SK-N-SH (cell line): ENCODE data around the gene CYP4F22. TPM values are rescaled to one million over a fixed set of nuclear protein-coding genes. Genes with fewer than 3 reads are reported as not detected.

Experiments used
- CTCF ChIA-PET: fragments of 300-600, 350-600 bp; formaldehyde crosslinking; extraction: SDS; loops from one replicate; lab custom pipeline; 2021; lab: Yijun Ruan, JAX
- POLR2A ChIA-PET: fragments of 350-600 bp; sonication (Branson Sonifier 250); formaldehyde crosslinking; extraction: SDS; loops from one replicate; lab custom pipeline; 2020; ENCODE audit warnings: antibody characterized with exemption, inconsistent platforms; lab: Yijun Ruan, JAX
- DNase-seq: peaks from one replicate; pipeline ENCODE4 v3.0.0; 2012
- H2AFZ ChIP-seq: fragments of 200-600 bp; sonication (generic); 2 replicates; pipeline ENCODE4 v1.8.1; 2016; ENCODE audit warnings: antibody characterized with exemption, mild to moderate bottlenecking, low read depth
- H3F3A ChIP-seq: fragments of 200-600 bp; sonication (generic); replicated peaks from 2 replicates; pipeline ENCODE3; 2016; ENCODE audit warnings: antibody characterized with exemption, mild to moderate bottlenecking; ENCODE audit not compliant: insufficient read depth
- H3K27ac ChIP-seq, 2 experiments: fragments of 200-500 bp in 1 of 2; fragments of 200-600 bp in 1 of 2; sonication (Bioruptor generic) in 1 of 2; sonication (generic), shearing (Covaris generic) in 1 of 2; 2 replicates each; pipeline versions ENCODE4 v1.5.1 to v1.6.1; 2014 to 2016; ENCODE audit warnings: low read depth in 2 of 2, inconsistent platforms in 1 of 2, low read length in 1 of 2, mild to moderate bottlenecking in 1 of 2, mixed read lengths in 1 of 2
- H3K27me3 ChIP-seq: fragments of 200-600 bp; sonication (generic), shearing (Covaris generic); 2 replicates; pipeline ENCODE4 v1.6.1; 2016; ENCODE audit warnings: mixed run types; ENCODE audit not compliant: insufficient read depth
- H3K36me3 ChIP-seq, 2 experiments: fragments of 200-500 bp in 1 of 2; fragments of 200-600 bp in 1 of 2; sonication (Bioruptor generic) in 1 of 2; sonication (generic) in 1 of 2; replicated peaks in 1 of 2; 2 replicates each; pipeline versions ENCODE3 to v1.5.1; 2014 to 2016; ENCODE audit warnings: low read length in 1 of 2, mild to moderate bottlenecking in 1 of 2; ENCODE audit not compliant: insufficient read depth in 2 of 2, control insufficient read depth in 1 of 2
- H3K4me1 ChIP-seq, 2 experiments: fragments of 200-500 bp in 1 of 2; fragments of 200-600 bp in 1 of 2; sonication (Bioruptor generic) in 1 of 2; sonication (generic), shearing (Covaris generic) in 1 of 2; 2 replicates each; pipeline versions ENCODE4 v1.5.1 to v1.6.1; 2014 to 2016; ENCODE audit warnings: low read depth in 1 of 2, low read length in 1 of 2, mixed run types in 1 of 2; ENCODE audit not compliant: insufficient read depth in 2 of 2, control insufficient read depth in 1 of 2
- H3K4me2 ChIP-seq: fragments of 200-600 bp; sonication (generic), shearing (Covaris generic); 2 replicates; pipeline ENCODE4 v1.6.1; 2017; ENCODE audit warnings: mixed run types
- H3K4me3 ChIP-seq, 2 experiments: fragments of 200-500 bp in 1 of 2; fragments of 200-600 bp in 1 of 2; sonication (Bioruptor generic) in 1 of 2; sonication (generic), shearing (Covaris generic) in 1 of 2; 2 replicates each; pipeline versions ENCODE4 v1.5.1 to v1.8.1; 2014 to 2016; ENCODE audit warnings: low read depth in 2 of 2, inconsistent platforms in 1 of 2, low read length in 1 of 2, mild to moderate bottlenecking in 1 of 2, mixed read lengths in 1 of 2, moderate library complexity in 1 of 2
- H3K79me2 ChIP-seq: fragments of 200-600 bp; sonication (generic); 2 replicates; pipeline ENCODE4 v1.8.1; 2017; ENCODE audit warnings: mild to moderate bottlenecking; ENCODE audit not compliant: insufficient read depth
- H3K9ac ChIP-seq: fragments of 200-600 bp; sonication (generic); 2 replicates; pipeline ENCODE4 v1.6.1; 2017; ENCODE audit warnings: mixed run types
- H3K9me2 ChIP-seq: fragments of 200-600 bp; sonication (generic); 2 replicates; pipeline ENCODE4 v1.6.1; 2017; ENCODE audit warnings: mixed run types
- H3K9me3 ChIP-seq: fragments of 200-600 bp; sonication (generic); 2 replicates; pipeline ENCODE4 v1.6.1; 2017; ENCODE audit warnings: mixed run types, mild to moderate bottlenecking, moderate library complexity
- H4K20me1 ChIP-seq: fragments of 200-600 bp; sonication (generic); 2 replicates; pipeline ENCODE4 v1.6.1; 2017; ENCODE audit warnings: mild to moderate bottlenecking, mixed run types; ENCODE audit not compliant: insufficient read depth
- CHD2 ChIP-seq: fragments of 150-350 bp; IDR thresholded peaks from 2 replicates; pipeline ENCODE4 v1.6.1; 2018; ENCODE audit warnings: low read length; ENCODE audit not compliant: partially characterized antibody
- EP300 ChIP-seq, 2 experiments: IDR thresholded peaks; 2 replicates each; pipeline versions ENCODE4 v1.4.0 to v1.6.1; 2012; ENCODE audit warnings: borderline replicate concordance in 1 of 2, low read depth in 1 of 2, low read length in 1 of 2
- EZH2phosphoT487 ChIP-seq: fragments of 200-600 bp; sonication (generic); IDR thresholded peaks from 2 replicates; pipeline ENCODE4 v1.6.1; 2017; ENCODE audit warnings: low read depth, mixed run types, mild to moderate bottlenecking, antibody characterized with exemption, moderate library complexity, borderline replicate concordance
- FOXJ3 ChIP-seq: sonication (generic); formaldehyde crosslinking; IDR thresholded peaks from 2 replicates; pipeline ENCODE4 v1.5.1; 2020; ENCODE audit warnings: mild to moderate bottlenecking, missing genetic modification reagents
- GATA2 ChIP-seq: sonication (generic); formaldehyde crosslinking; IDR thresholded peaks from 2 replicates; pipeline ENCODE4 v1.5.0; 2020; ENCODE audit warnings: mild to moderate bottlenecking, missing genetic modification reagents
- JUND ChIP-seq: IDR thresholded peaks from 2 replicates; pipeline ENCODE4 v1.4.0; 2012
- MXI1 ChIP-seq: IDR thresholded peaks from 2 replicates; pipeline ENCODE4 v1.6.1; 2012; ENCODE audit warnings: mild to moderate bottlenecking, low read depth, low read length, improper control_type of control experiment
- NFIC ChIP-seq: IDR thresholded peaks from 2 replicates; pipeline ENCODE4 v1.4.0; 2012; ENCODE audit warnings: borderline replicate concordance
- NRF1 ChIP-seq: IDR thresholded peaks from 2 replicates; pipeline ENCODE4 v1.6.1; 2012; ENCODE audit warnings: low read depth, mild to moderate bottlenecking, low read length
- RAD21 ChIP-seq: IDR thresholded peaks from 2 replicates; pipeline ENCODE4 v1.6.1; 2012; ENCODE audit warnings: mild to moderate bottlenecking, low read length
- RCOR1 ChIP-seq: fragments of 150-350 bp; IDR thresholded peaks from 2 replicates; pipeline ENCODE4 v1.6.1; 2017; ENCODE audit warnings: antibody characterized with exemption, low read length
- RFX5 ChIP-seq: IDR thresholded peaks from 2 replicates; pipeline ENCODE4 v1.6.1; 2012; ENCODE audit warnings: mild to moderate bottlenecking, improper control_type of control experiment, low read length
- RXRA ChIP-seq: IDR thresholded peaks from 2 replicates; pipeline ENCODE4 v1.4.0; 2012; ENCODE audit warnings: low read depth, mild to moderate bottlenecking, borderline replicate concordance
- SIN3A ChIP-seq: IDR thresholded peaks from 2 replicates; pipeline ENCODE4 v1.6.1; 2012; ENCODE audit warnings: low read depth, mild to moderate bottlenecking, low read length, moderate library complexity, borderline replicate concordance
- SMC3 ChIP-seq: IDR thresholded peaks from 2 replicates; pipeline ENCODE4 v1.6.1; 2012; ENCODE audit warnings: low read depth, low read length, improper control_type of control experiment
- TCF12 ChIP-seq: IDR thresholded peaks from 2 replicates; pipeline ENCODE4 v1.4.0; 2012
- USF2 ChIP-seq: fragments of 150-350 bp; IDR thresholded peaks from 2 replicates; pipeline ENCODE4 v1.6.1; 2017; ENCODE audit warnings: antibody characterized with exemption, low read length, low read depth, borderline replicate concordance
- YY1 ChIP-seq: IDR thresholded peaks from 2 replicates; pipeline ENCODE4 v1.4.0; 2012; ENCODE audit warnings: low read depth, mild to moderate bottlenecking
- ZBTB33 ChIP-seq: IDR thresholded peaks from 2 replicates; pipeline ENCODE4 v1.4.0; 2012; ENCODE audit warnings: low read depth, borderline replicate concordance
- WGBS: methylation state at CpG from one replicate; pipeline ENCODE4 v1.1.6; 2017; ENCODE audit warnings: low lambda C conversion rate; 5-methylcytosine and 5-hydroxymethylcytosine counted together
- polyA plus RNA-seq, 3 experiments: library from polyadenylated mRNA; depleted of rRNA; stranded (reverse); fragments of >200 nt; gene quantifications; 2 replicates each; pipeline ENCODE4 v1.2.3, GENCODE V29; 2012

CYP4F22 gene
- polyA plus RNA-seq, 1 of the 3 experiments (the other 2 are of a cell fraction) = not detected

GRCh38 chr19:15557223-15557622 is 48.9 kb downstream of the CYP4F22 start:
- ChIA-PET CTCF (interaction anchor here (0.6 to 3.1 kb wide), 8 partner anchors 13 to 475 kb away, joined by 3 to 20 read pairs (median 4); no protein-coding TSS in a partner anchor), POLR2A (no interaction called here)
- no peaks in the 10 kb centered on the region for H4K20me1 ChIP-seq
- H3K4me1 ChIP-seq = peaks cover 0 to 4% of the 10 kb centered on the region in 2 experiments; a peak in 1 of 4 replicates
- no peaks in the 10 kb centered on the region for H3K9me3 ChIP-seq
- H3K9ac ChIP-seq = no peak overlapping the region
- no peaks in the 10 kb centered on the region for H3K79me2 ChIP-seq
- H3K4me3 ChIP-seq = no peak overlapping the region
- H3K27me3 ChIP-seq = peaks cover 19% of the 10 kb centered on the region; the same call in 1 of the 2 replicates
- no peak overlapping the region for H3K27ac ChIP-seq
- no peaks in the 10 kb centered on the region for H3K36me3 ChIP-seq
- H3K4me2 ChIP-seq = no peak overlapping the region
- H3F3A ChIP-seq = no peaks in the 10 kb centered on the region
- 50% methylated on average over 4 of the region's 4 CpGs for WGBS
- no peak for DNase-seq
- no peaks in the 10 kb centered on the region for H3K9me2 ChIP-seq
- TF ChIP-seq GATA2 (CRISPR knock-in tag) (no peak), NRF1 (no peak), MXI1 (no peak), RAD21 (no peak)
- TF ChIP-seq, all 33 proteins: peak for 0
- H2AFZ ChIP-seq = no peak overlapping the region

GRCh38 chr19:15562145-15562544 is 53.8 kb downstream of the CYP4F22 start:
- Histone ChIP-seq H3K4me3 (no peak overlapping the region), H3K4me1 (no peaks in the 10 kb centered on the region; a peak in 1 of 4 replicates), H3K9me2 (no peaks in the 10 kb centered on the region), H3K9me3 (no peaks in the 10 kb centered on the region), H3K9ac (no peak overlapping the region), H3F3A (no peaks in the 10 kb centered on the region), H2AFZ (no peak overlapping the region), H3K27ac (no peak overlapping the region), H3K79me2 (no peaks in the 10 kb centered on the region), H3K4me2 (no peak overlapping the region), H4K20me1 (no peaks in the 10 kb centered on the region), H3K27me3 (peaks cover 10% of the 10 kb centered on the region; the same call in 1 of the 2 replicates), H3K36me3 (no peaks in the 10 kb centered on the region)
- 43% methylated on average over 4 of the region's 4 CpGs for WGBS
- DNase-seq = no peak
- ChIA-PET CTCF (interaction anchor here (3.1 kb wide), 1 partner anchor 385 kb away, joined by 10 read pairs; no protein-coding TSS in a partner anchor), POLR2A (interaction anchor here (0.7 kb wide), 1 partner anchor 614 kb away, joined by 3 read pairs; no protein-coding TSS in a partner anchor)
- TF ChIP-seq CHD2 (no peak), TCF12 (no peak), FOXJ3 (no peak), JUND (no peak), RXRA (no peak), RCOR1 (no peak), SMC3 (no peak), NFIC (no peak), YY1 (no peak), SIN3A (no peak), EZH2phosphoT487 (no peak), RAD21 (no peak), EP300 (IDR thresholded peaks at IDR 0.05; ENCODE audit: borderline replicate concordance in 1 of 2, low read depth in 1 of 2, low read length in 1 of 2) (no peak), USF2 (no peak), GATA2 (CRISPR knock-in tag) (no peak), RFX5 (no peak), NRF1 (no peak), ZBTB33 (no peak)
